Heart left ventricle (tissue), 13 donors: ENCODE measurements around the gene TBXA2R.

Experiments
- POLR2A ChIP-seq, 2 donors: fragments of 450-650 bp; IDR thresholded peaks; one replicate each; pipeline ENCODE4 v1.6.1; 2017; ENCODE audit warnings: antibody characterized with exemption in 2 of 2, mild to moderate bottlenecking in 2 of 2, moderate library complexity in 2 of 2
- TF ChIP-seq, protein P1 (sequence below), 12 donors: fragments of 200-600 bp; sonication (generic) in 4 of 12; IDR thresholded peaks; one replicate each; pipeline versions ENCODE4 v1.5.0 to v1.8.0; 2018 to 2022; ENCODE audit warnings: antibody characterized with exemption in 12 of 12, mild to moderate bottlenecking in 5 of 12
- donor health status: ischemic (EF 13 %, LVEDD 7.1; RV severe dilation, severe dysfunction).
- donor health status: DM: no; HTN: yes; CAD: no.
- donor health status: DM: no; HTN: no; CAD: no.
- donor health status: ischemic (EF 25% LVEDD 6.9; RV normal size, moderate dysfunction).
- donor health status: ischemic (EF 25% LVEDD 5.7; RV mildly dilated, moderate dysfunction).
- donor health status: ischemic (EF 35%, LVEDD 5.7; RV mildly dilated, moderate dysfunction).
- donor health status: nonischemic (EF 11% LVEDD 7.7; RV severe dilation, severe dysfunction).
- donor health status: DM: yes; HTN: yes; CAD: no.
- donor health status: PGD.
- donor health status: ischemic (EF 29% LVEDD 5.4; RV normal size, mild dysfunction).
- donor health status: nonischemic (EF 23%, LVEDD 6.1; RV moderate dilation, normal function).

DNA sequence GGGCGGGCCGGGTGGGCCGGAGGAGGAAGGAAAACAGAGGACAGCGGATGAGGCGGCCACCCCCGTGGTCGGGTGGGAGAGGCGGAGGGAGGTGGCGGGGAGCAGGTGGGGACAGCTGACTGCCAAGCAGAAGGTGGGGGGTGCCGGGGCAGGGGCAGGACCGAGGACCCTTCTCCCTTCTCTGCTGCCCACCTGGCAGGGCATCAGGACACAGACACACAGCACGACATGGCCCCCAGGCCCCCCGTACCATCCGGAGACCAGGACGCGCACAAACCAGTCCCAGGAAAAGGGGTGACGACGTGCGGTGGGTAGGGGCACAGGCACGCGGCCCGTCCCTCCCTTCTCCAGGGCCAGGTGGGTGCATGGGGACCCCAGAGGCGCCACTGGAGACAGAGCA, 30.9 kb upstream of the TBXA2R start:
- TF ChIP-seq POLR2A (IDR thresholded peaks at IDR 0.05) = no peak
- TF ChIP-seq, protein P1, sequence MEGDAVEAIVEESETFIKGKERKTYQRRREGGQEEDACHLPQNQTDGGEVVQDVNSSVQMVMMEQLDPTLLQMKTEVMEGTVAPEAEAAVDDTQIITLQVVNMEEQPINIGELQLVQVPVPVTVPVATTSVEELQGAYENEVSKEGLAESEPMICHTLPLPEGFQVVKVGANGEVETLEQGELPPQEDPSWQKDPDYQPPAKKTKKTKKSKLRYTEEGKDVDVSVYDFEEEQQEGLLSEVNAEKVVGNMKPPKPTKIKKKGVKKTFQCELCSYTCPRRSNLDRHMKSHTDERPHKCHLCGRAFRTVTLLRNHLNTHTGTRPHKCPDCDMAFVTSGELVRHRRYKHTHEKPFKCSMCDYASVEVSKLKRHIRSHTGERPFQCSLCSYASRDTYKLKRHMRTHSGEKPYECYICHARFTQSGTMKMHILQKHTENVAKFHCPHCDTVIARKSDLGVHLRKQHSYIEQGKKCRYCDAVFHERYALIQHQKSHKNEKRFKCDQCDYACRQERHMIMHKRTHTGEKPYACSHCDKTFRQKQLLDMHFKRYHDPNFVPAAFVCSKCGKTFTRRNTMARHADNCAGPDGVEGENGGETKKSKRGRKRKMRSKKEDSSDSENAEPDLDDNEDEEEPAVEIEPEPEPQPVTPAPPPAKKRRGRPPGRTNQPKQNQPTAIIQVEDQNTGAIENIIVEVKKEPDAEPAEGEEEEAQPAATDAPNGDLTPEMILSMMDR (IDR thresholded peaks at IDR 0.05) = no peak
